Measurements from ENCODE around the gene CNOT6L.
A peak's percentile ranks its signal among the peaks of the same experiment; 100 is the strongest.

Gene CNOT6L

GRCh38 chr4:77820649-77821561, 1.7 kb upstream of the CNOT6L start:
- no peak for DNase-seq (ENCODE audit: low read depth)

GRCh38 chr4:77819843-77820648, 878 bp upstream of the CNOT6L start:
- DNase-seq (ENCODE audit: low read depth): peak; percentile 86

GRCh38 chr4:77819404-77819842, 255 bp upstream of the CNOT6L start:
- DNase-seq (ENCODE audit: low read depth): no peak

DNA sequence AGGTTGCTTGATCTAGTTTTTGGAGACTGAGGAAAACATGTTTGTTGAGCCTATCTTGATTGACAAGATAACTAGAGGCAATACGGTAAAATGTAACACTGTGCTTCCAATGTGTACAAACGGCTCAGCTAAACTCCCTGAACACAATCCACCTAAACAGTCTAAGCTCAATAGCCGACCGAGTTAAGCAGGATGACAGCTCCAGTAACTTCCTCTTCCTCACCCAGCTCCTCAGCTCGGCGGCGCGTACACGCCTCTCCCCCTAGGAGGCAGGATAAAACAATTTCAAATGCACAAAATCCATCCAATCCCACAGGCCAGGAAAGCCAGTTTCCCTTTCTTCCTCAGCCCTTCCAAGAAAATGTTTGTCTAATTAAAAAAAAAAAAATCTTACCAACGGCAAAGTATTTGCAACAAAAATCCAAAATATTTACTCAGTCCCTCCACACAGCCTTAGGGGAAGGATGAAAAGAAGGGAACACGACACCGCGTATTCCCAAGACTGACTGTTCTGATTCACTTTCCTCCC, 1.0 kb downstream of the CNOT6L start:
- DNase-seq (ENCODE audit: low read depth): no peak

DNA sequence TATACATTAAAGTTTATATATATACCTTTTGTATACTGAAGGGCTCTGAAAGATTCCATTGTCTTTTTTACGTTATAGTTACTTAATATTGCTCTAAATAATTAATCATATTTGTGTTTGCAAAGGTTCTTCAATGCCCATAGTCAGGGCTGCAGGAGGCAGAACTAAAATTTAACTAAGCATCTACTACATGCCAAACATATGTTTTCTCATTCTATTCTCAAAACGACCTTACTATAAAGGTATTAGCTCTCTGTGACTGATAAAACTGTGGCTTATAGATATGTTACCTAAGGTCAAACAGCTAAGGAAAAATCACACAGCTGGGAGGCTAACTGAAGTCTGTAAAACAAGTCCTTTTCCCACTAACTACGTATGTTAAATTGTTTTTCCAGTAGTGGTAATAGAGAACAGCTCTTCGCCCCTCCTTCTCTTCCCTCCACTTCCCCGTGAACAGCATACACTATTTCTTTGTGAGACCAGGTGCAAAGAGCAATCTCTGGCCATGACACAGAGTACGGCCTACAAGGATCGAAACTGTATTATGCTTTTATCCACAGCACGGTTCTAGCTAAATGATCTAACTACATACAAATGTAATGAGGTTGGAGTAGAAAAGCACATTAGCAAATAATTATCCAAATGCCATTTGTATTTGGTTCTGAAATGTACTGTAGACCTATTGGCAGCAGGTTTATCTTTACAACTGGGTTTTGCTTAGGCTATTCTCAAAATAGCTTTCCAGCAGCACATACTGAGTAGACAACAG, 1.7 kb downstream of the CNOT6L start:
- no peak for DNase-seq (ENCODE audit: low read depth)

- DNase-seq (ENCODE audit: low read depth): no peak
Measured at GRCh38 chr4:77816546-77816945, 2.6 kb downstream of the CNOT6L start.

- DNase-seq (ENCODE audit: low read depth): no peak
Measured at GRCh38 chr4:77815636-77816035, 3.5 kb downstream of the CNOT6L start.

DNA sequence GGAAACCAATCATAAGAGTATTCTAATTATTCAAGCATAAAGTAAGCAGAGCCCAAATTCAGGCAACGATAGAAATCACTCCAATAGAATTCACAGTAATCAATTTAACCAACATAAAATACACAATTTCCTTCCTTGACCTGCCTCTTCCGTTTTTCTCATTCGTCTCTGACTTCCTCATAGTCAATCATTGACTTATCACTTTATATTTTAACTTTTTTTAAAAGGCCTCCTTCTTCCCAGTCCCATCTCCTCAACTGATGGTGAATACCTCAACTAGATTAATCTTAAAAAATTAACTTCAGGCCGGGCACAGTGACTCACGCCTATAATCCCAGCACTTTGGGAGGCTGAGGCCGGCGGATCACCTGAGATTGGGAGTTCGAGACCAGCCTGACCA, 13.3 kb downstream of the CNOT6L start:
- no peak for DNase-seq (ENCODE audit: low read depth)

DNA sequence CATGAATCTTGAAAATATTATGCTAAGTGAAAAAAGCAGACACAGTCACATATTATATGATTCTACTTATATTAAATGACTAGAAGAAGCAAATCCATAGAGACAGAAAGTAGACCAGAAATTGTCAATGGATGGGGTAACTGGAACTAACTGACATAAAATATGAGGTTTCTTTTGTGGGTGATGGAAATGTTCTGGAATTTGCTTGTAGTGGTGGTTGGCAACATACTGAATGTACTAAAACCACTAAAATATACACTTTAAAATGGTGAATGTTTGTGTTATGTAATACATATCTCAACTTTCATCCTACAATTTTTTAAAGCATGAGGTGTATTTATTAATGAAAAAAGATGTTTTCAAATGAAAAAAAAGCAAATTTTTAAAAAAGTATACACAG, 14.7 kb downstream of the CNOT6L start:
- DNase-seq (ENCODE audit: low read depth): no peak

DNA sequence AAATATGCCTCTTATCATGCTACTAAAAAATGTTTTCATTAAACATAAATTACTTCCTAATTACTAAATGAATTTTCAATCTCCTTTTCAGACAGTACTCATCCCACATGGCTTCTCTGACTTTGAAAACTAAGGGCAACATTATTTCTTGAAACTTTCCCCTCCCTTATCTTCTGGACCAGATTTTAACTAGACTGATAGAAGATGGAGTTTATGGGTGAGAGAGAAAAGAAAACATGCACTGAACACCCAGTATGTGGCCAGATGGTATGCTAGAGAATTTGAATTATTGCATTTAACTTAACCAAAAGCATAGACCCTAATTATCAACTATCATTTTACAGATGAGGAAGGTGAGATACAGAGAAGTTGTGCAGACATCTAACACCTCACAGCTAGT, 16.8 kb downstream of the CNOT6L start:
- no peak for DNase-seq (ENCODE audit: low read depth)

- DNase-seq (ENCODE audit: low read depth): no peak
Measured at GRCh38 chr4:77801260-77801608, 17.9 kb downstream of the CNOT6L start.

DNA sequence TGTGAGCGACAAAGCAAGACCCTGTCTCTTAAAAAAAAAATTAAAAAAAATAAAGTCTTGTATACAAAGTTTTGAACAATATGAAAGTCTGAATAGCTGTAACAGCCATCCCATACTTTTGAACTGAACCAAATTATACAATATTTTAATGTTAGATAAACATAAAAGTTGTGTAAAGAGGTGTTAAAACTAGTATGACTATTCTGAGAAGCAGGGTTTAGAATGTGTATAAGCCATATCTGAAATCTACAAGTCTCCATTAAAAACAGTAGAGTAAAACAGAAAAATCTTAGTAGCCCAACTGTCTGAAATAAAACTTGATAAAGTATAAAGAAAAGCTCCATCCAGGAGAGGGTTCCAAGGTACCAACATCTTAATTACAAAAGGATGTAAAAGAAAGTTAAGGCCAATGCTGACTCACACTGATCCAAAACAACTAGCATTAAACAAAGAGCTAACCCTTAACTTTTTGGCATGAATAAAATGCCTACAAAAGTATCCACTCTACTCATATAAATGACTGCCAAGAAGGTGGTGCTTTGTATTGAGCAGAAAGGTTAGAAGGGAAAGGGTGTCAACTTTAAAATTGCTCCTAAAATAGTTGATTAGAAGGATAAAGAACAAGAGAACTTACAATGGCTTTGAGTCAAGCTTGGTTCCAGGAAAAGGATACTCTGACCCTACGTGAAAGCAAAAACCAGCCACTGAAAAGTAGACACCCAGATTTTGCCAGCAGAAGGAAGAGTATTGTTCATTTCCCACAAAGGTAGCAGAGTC, 18.5 kb downstream of the CNOT6L start:
- DNase-seq (ENCODE audit: low read depth): no peak

DNA sequence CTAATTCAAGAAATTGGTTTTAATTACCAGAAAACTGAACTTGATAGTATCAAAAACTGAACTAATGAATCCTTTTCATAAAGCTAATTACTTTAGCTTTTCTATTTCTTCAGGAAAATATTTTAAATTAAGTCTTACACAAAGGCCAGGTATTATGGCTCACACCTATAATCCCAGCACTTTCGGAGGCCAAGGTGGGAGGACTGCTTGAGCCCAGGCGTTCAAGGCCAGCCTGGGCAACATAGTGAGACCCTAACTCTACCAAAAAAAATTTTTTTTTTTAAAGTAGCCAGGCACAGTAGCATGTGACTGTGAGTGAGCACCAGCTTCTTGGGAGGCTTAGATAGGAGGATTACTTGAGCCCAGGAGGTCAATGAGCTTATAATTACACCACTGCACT, 19.1 kb downstream of the CNOT6L start:
- no peak for DNase-seq (ENCODE audit: low read depth)

- DNase-seq (ENCODE audit: low read depth): no peak
Measured at GRCh38 chr4:77798385-77798784, 20.8 kb downstream of the CNOT6L start.

DNA sequence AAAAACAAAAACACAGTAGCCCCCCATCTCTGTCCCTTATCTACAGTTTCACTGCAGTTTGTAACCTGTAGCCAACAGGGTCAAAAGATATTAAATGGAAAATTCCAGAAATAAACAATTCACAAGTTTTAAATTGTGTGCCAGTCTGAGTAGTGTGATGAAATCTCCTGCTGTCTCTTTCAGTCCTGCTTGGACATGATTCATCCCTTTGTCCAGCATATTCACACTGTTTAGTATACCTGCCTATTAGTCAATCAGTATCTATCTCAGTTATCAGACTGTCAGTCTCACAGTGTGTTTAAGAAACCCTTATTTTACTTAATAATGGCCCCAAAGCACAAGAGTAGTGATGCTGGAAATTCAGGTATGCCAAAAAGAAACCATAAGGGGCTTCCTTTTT, 21.9 kb downstream of the CNOT6L start:
- no peak for DNase-seq (ENCODE audit: low read depth)

DNA sequence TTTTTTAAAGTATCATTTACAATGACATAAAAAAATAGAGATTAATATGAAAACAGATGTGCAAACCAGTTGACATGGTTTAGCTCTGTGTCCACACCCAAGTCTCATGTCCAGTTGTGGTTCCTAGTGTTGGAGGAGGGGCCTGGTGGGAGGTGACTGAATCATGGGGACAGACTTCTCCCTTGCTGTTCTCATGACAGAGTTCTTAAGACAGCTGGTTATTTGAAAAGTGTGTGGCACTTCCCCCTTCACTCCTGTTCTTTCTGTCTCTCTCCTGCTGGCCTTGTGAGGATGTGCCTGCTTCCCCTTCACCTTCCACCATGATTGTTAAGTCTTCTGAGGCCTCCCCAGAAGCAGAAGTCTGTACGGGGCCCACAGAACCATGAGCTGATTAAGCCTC, 23.8 kb downstream of the CNOT6L start:
- DNase-seq (ENCODE audit: low read depth): no peak

DNA sequence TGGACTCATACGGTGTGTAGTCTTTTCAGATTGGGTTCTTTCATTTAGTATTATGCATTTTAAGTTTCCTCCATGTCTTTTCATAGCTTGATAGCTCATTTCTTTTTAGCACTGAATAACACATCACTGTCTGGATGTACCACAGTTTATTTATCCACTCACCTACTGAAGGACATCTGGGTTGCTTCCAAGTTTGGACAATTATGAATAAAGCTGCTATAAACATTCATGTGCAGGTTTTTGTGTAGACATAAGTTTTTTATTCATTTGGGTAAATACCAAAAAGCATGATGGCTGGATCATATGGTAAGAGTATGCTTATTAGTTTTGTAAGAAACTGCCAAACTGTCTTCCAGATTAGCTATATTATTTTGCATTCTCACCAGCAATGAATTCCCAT, 29.0 kb downstream of the CNOT6L start:
- no peak for DNase-seq (ENCODE audit: low read depth)

DNA sequence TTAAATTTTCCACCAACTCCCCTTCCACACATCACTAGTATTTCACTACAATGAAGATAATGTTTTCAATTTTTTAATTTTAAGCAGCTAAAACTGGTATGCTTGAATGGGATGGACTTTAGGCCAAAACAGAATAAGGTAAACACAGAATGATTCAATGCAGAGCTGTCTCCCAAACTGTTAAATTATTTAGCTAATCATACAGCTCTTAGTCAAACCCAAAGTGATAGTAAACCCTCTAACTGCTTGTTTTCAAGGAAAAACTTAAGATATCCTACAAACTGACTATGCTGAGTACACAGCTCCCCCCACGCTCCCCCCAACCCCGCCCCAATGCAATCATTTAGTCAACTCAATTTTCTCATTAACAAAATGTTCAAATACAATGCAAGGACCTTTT, 30.2 kb downstream of the CNOT6L start:
- no peak for DNase-seq (ENCODE audit: low read depth)

GRCh38 chr4:77787969-77788368, 31.2 kb downstream of the CNOT6L start:
- DNase-seq (ENCODE audit: low read depth): no peak

DNA sequence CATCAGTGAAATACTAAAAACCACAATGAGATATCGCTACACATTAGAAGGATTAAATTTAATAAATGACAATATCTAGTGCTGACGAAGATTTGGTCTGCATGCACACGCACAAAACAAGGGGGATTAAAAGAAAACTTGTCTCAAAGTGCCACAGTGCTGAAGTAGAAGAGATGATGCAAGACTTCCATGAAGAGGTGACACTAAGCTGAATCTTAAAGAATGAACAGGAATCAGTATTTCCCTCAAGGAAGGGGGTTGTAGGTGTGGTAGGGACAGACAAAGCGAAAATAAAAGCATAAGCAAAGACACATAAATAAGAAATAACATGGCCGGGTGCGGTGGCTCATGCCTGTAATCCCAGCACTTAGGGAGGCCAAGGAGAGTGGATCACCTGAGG, 33.5 kb downstream of the CNOT6L start:
- DNase-seq (ENCODE audit: low read depth): no peak

- no peak for DNase-seq (ENCODE audit: low read depth)
Measured at GRCh38 chr4:77783895-77784294, 35.3 kb downstream of the CNOT6L start.
